H9 (cell line): Measurements from ENCODE around the gene H19. TPM values are rescaled to one million over a fixed set of nuclear protein-coding genes. Genes with fewer than 3 reads are reported as not detected.

Source experiments
- DNase-seq: peaks from one replicate; pipeline ENCODE4 v3.0.0-alpha.2; 2017
- H2AFZ ChIP-seq: one replicate; pipeline ENCODE4 v1.6.1; 2013; ENCODE audit warnings: mild to moderate bottlenecking, low read length, control low read depth, moderate library complexity
- H2AK5ac ChIP-seq: 2 replicates; pipeline ENCODE4 v1.6.1; 2013; ENCODE audit warnings: low read length, control low read depth, mixed read lengths; ENCODE audit not compliant: insufficient read length
- H2BK120ac ChIP-seq: one replicate; pipeline ENCODE4 v1.6.1; 2013; ENCODE audit warnings: low read depth, mild to moderate bottlenecking, low read length, control low read depth, inconsistent platforms; ENCODE audit not compliant: poor library complexity, severe bottlenecking
- H2BK12ac ChIP-seq: 2 replicates; pipeline ENCODE4 v1.6.1; 2013; ENCODE audit warnings: low read length, control low read depth, mixed read lengths, low read depth; ENCODE audit not compliant: insufficient read length
- H2BK15ac ChIP-seq: 2 replicates; pipeline ENCODE4 v1.6.1; 2013; ENCODE audit warnings: low read depth, low read length, control low read depth
- H2BK20ac ChIP-seq: one replicate; pipeline ENCODE4 v1.6.1; 2013; ENCODE audit warnings: low read depth, mild to moderate bottlenecking, low read length, control low read depth, inconsistent platforms; ENCODE audit not compliant: poor library complexity, severe bottlenecking
- H2BK5ac ChIP-seq: 2 replicates; pipeline ENCODE4 v1.6.1; 2013; ENCODE audit warnings: low read length, control low read depth, mixed read lengths; ENCODE audit not compliant: insufficient read length
- H3K14ac ChIP-seq: 2 replicates; pipeline ENCODE4 v1.6.1; 2013; ENCODE audit warnings: low read length, control low read depth; ENCODE audit not compliant: insufficient read depth
- H3K18ac ChIP-seq: 2 replicates; pipeline ENCODE4 v1.6.1; 2013; ENCODE audit warnings: low read depth, mild to moderate bottlenecking, mixed read lengths, low read length, control low read depth; ENCODE audit not compliant: insufficient read length
- H3K23ac ChIP-seq: 2 replicates; pipeline ENCODE4 v1.6.1; 2013; ENCODE audit warnings: low read length, control low read depth, mixed read lengths, low read depth; ENCODE audit not compliant: insufficient read length
- H3K23me2 ChIP-seq: 2 replicates; pipeline ENCODE4 v1.6.1; 2013; ENCODE audit warnings: low read depth, mild to moderate bottlenecking, mixed read lengths, low read length, control low read depth; ENCODE audit not compliant: insufficient read length, poor library complexity, severe bottlenecking
- H3K27ac ChIP-seq: 2 replicates; pipeline ENCODE4 v1.5.1; 2013; ENCODE audit warnings: low read length, control low read depth, mixed read lengths, low read depth; ENCODE audit not compliant: insufficient read length
- H3K27me3 ChIP-seq: 2 replicates; pipeline ENCODE4 v1.6.1; 2013; ENCODE audit warnings: low read length, control low read depth, inconsistent platforms; ENCODE audit not compliant: insufficient read depth
- H3K4ac ChIP-seq: 2 replicates; pipeline ENCODE4 v1.6.1; 2013; ENCODE audit warnings: low read depth, mild to moderate bottlenecking, control low read depth, inconsistent platforms, low read length, moderate library complexity
- H3K4me1 ChIP-seq: 2 replicates; pipeline ENCODE4 v1.6.1; 2013; ENCODE audit warnings: low read length, control low read depth, inconsistent platforms; ENCODE audit not compliant: insufficient read depth
- H3K4me2 ChIP-seq: 2 replicates; pipeline ENCODE4 v1.6.1; 2013; ENCODE audit warnings: low read length, control low read depth, mixed read lengths; ENCODE audit not compliant: insufficient read length, insufficient read depth
- H3K56ac ChIP-seq: 2 replicates; pipeline ENCODE4 v1.6.1; 2013; ENCODE audit warnings: low read depth, mild to moderate bottlenecking, mixed read lengths, low read length, control low read depth; ENCODE audit not compliant: insufficient read length
- H3K79me1 ChIP-seq: 2 replicates; pipeline ENCODE4 v1.6.1; 2013; ENCODE audit warnings: low read depth, mild to moderate bottlenecking, moderate library complexity, low read length, control low read depth, inconsistent platforms; ENCODE audit not compliant: insufficient read depth, poor library complexity, severe bottlenecking
- H3K79me2 ChIP-seq: 2 replicates; pipeline ENCODE4 v1.6.1; 2013; ENCODE audit warnings: low read length, control low read depth, inconsistent platforms; ENCODE audit not compliant: insufficient read depth
- H3K9ac ChIP-seq: 2 replicates; pipeline ENCODE4 v1.6.1; 2013; ENCODE audit warnings: low read length, control low read depth, mixed read lengths; ENCODE audit not compliant: insufficient read length; ENCODE audit errors: extremely low read depth
- H3K9me3 ChIP-seq: one replicate; pipeline ENCODE4 v1.6.1; 2013; ENCODE audit warnings: low read depth, low read length, inconsistent platforms; ENCODE audit not compliant: control insufficient read depth
- H3T11ph ChIP-seq: one replicate; pipeline ENCODE4 v1.6.1; 2013; ENCODE audit warnings: mild to moderate bottlenecking, low read length, control low read depth, inconsistent platforms
- H4K20me1 ChIP-seq: one replicate; pipeline ENCODE4 v1.6.1; 2013; ENCODE audit not compliant: control insufficient read depth, insufficient read length, insufficient read depth
- H4K5ac ChIP-seq: 2 replicates; pipeline ENCODE4 v1.6.1; 2013; ENCODE audit warnings: low read depth, mild to moderate bottlenecking, mixed read lengths, low read length, control low read depth; ENCODE audit not compliant: insufficient read length
- H4K8ac ChIP-seq: replicated peaks from 2 replicates; pipeline ENCODE4 v1.6.1; 2013; ENCODE audit warnings: low read length, control low read depth, mixed read lengths, low read depth; ENCODE audit not compliant: insufficient read length
- H4K91ac ChIP-seq: 2 replicates; pipeline ENCODE4 v1.6.1; 2013; ENCODE audit warnings: low read depth, mild to moderate bottlenecking, moderate library complexity, mixed read lengths, low read length, control low read depth; ENCODE audit not compliant: insufficient read length
- H3K27ac Mint-ChIP-seq, 3 experiments: 2 replicates in 2 of 3; 3 replicates in 1 of 3; pipeline ENCODE4 v1.8.0; 2020 to 2021; ENCODE audit warnings: mixed read lengths in 3 of 3, mild to moderate bottlenecking in 1 of 3, moderate library complexity in 1 of 3
- H3K27me3 Mint-ChIP-seq: 2 replicates; pipeline ENCODE4 v1.8.0; 2021; ENCODE audit warnings: low read depth, mild to moderate bottlenecking, moderate library complexity, mixed read lengths
- H3K36me3 Mint-ChIP-seq, 3 experiments: 2 replicates in 2 of 3; 3 replicates in 1 of 3; pipeline ENCODE4 v1.8.0; 2020 to 2021; ENCODE audit warnings: low read depth in 3 of 3, mixed read lengths in 3 of 3; ENCODE audit not compliant: insufficient read depth in 1 of 3
- H3K4me1 Mint-ChIP-seq, 2 experiments: 2 replicates each; pipeline ENCODE4 v1.8.0; 2020; ENCODE audit warnings: mixed read lengths in 2 of 2
- H3K4me3 Mint-ChIP-seq, 2 experiments: 2 replicates in 1 of 2; 3 replicates in 1 of 2; pipeline ENCODE4 v1.8.0; 2020 to 2021; ENCODE audit warnings: mild to moderate bottlenecking in 2 of 2, mixed read lengths in 2 of 2, moderate library complexity in 1 of 2
- H3K9me3 Mint-ChIP-seq, 2 experiments: 2 replicates in 1 of 2; 3 replicates in 1 of 2; pipeline ENCODE4 v1.8.0; 2020; ENCODE audit warnings: mild to moderate bottlenecking in 2 of 2, mixed read lengths in 2 of 2, moderate library complexity in 1 of 2
- CTCF ChIP-seq: fragments of 200-600 bp; sonication (generic); conservative IDR thresholded peaks from 3 replicates; pipeline ENCODE4 v1.8.0; 2021; ENCODE audit warnings: antibody characterized with exemption, mild to moderate bottlenecking
- WGBS: extraction: QIAGEN DNeasy Blood & Tissue Kit; methylation state at CpG from one replicate; pipeline ENCODE4 v1.1.7; 2013; ENCODE audit warnings: missing lambda C conversion rate, low lambda C conversion rate, mixed read lengths; ENCODE audit not compliant: insufficient read length; ENCODE audit errors: extremely low coverage; 5-methylcytosine and 5-hydroxymethylcytosine counted together
- total RNA-seq: library from RNA; stranded (reverse); gene quantifications from 2 replicates; pipeline ENCODE4 v1.2.1, GENCODE V29; 2021

The H19 gene
- total RNA-seq, 1 experiment from 2014 or later: 10.7 TPM

- no peak for DNase-seq
- H3K4me2 ChIP-seq: no peak overlapping the region
These were observed 49.3 kb downstream of the H19 start for GRCh38 chr11:1948389-1948788.

More at GRCh38 chr11:1948389-1948788, 49.3 kb downstream of the H19 start:
- no peak overlapping the region for H3K27ac Mint-ChIP-seq
- H3K9me3 Mint-ChIP-seq: no peaks in the 10 kb centered on the region
- Histone ChIP-seq H3K79me2 (no peaks in the 10 kb centered on the region), H3K4ac (no peak overlapping the region), H4K20me1 (no peaks in the 10 kb centered on the region), H2AFZ (no peak overlapping the region), H4K5ac (no peak overlapping the region), H3K56ac (no peak overlapping the region), H3K4me1 (no peaks in the 10 kb centered on the region), H2BK12ac (no peak overlapping the region), H2BK20ac (no peak overlapping the region), H2BK15ac (no peak overlapping the region), H2BK5ac (no peak overlapping the region), H3K9ac (no peak overlapping the region), H3K14ac (no peak overlapping the region), H3T11ph (no peak overlapping the region), H3K27ac (no peak overlapping the region), H3K79me1 (no peaks in the 10 kb centered on the region), H2AK5ac (no peak overlapping the region), H3K9me3 (no peaks in the 10 kb centered on the region), H3K27me3 (no peaks in the 10 kb centered on the region), H3K23ac (no peak overlapping the region), H3K18ac (no peak overlapping the region), H4K91ac (no peak overlapping the region), H3K23me2 (no peaks in the 10 kb centered on the region), H2BK120ac (no peak overlapping the region), H4K8ac (no peak overlapping the region)
- no CpG with 5 or more reads among the region's 11 CpGs for WGBS
- no peak overlapping the region for H3K4me3 Mint-ChIP-seq
- peaks cover 3% of the 10 kb centered on the region; the same call in 1 of the 2 replicates for H3K27me3 Mint-ChIP-seq
- H3K36me3 Mint-ChIP-seq: no peaks in the 10 kb centered on the region
- peaks cover 0 to 3% of the 10 kb centered on the region in 2 experiments; a peak in 2 of 4 replicates for H3K4me1 Mint-ChIP-seq
- TF ChIP-seq CTCF: no peak
